ENCODE data around the gene RNF167.
A peak's percentile ranks its signal among the peaks of the same experiment; 100 is the strongest.

DNA sequence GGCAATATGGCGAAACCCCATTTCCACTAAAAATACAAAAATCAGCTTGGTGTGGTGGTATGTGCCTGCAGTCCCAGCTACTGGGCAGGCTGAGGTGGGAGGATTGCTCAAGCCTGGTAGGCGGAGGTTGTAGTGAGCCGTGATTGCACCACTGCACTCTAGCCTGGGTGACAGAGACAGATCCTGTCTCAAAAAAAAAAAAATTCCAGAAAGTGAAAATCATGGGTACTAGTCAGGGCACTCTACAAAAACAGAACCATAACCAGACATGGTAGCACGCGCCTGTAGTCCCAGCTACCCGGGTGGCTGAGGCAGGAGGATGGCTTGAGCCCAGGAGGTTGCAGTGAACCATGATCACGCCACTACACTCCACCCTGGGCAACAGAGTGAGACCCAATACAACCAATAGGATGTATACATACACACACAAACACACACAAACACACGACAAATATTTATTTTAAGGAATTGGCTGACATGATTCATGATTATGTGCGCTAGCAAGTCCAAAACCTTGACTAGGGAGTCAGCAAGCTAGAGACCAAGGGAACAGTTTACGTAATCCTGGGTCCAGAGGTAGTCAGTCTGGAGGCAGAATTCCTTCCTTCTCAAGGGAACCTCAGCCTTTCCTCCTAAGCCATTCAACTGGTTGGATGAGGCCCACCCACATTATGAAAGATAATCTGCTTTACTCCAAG is 19.6 kb upstream of the RNF167 start:
- TF ChIP-seq, protein P1, sequence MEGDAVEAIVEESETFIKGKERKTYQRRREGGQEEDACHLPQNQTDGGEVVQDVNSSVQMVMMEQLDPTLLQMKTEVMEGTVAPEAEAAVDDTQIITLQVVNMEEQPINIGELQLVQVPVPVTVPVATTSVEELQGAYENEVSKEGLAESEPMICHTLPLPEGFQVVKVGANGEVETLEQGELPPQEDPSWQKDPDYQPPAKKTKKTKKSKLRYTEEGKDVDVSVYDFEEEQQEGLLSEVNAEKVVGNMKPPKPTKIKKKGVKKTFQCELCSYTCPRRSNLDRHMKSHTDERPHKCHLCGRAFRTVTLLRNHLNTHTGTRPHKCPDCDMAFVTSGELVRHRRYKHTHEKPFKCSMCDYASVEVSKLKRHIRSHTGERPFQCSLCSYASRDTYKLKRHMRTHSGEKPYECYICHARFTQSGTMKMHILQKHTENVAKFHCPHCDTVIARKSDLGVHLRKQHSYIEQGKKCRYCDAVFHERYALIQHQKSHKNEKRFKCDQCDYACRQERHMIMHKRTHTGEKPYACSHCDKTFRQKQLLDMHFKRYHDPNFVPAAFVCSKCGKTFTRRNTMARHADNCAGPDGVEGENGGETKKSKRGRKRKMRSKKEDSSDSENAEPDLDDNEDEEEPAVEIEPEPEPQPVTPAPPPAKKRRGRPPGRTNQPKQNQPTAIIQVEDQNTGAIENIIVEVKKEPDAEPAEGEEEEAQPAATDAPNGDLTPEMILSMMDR (IDR thresholded peaks at IDR 0.05; ENCODE audit: low read depth, low read length, missing input control), result no peak
- TF ChIP-seq, protein P2, sequence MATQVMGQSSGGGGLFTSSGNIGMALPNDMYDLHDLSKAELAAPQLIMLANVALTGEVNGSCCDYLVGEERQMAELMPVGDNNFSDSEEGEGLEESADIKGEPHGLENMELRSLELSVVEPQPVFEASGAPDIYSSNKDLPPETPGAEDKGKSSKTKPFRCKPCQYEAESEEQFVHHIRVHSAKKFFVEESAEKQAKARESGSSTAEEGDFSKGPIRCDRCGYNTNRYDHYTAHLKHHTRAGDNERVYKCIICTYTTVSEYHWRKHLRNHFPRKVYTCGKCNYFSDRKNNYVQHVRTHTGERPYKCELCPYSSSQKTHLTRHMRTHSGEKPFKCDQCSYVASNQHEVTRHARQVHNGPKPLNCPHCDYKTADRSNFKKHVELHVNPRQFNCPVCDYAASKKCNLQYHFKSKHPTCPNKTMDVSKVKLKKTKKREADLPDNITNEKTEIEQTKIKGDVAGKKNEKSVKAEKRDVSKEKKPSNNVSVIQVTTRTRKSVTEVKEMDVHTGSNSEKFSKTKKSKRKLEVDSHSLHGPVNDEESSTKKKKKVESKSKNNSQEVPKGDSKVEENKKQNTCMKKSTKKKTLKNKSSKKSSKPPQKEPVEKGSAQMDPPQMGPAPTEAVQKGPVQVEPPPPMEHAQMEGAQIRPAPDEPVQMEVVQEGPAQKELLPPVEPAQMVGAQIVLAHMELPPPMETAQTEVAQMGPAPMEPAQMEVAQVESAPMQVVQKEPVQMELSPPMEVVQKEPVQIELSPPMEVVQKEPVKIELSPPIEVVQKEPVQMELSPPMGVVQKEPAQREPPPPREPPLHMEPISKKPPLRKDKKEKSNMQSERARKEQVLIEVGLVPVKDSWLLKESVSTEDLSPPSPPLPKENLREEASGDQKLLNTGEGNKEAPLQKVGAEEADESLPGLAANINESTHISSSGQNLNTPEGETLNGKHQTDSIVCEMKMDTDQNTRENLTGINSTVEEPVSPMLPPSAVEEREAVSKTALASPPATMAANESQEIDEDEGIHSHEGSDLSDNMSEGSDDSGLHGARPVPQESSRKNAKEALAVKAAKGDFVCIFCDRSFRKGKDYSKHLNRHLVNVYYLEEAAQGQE (IDR thresholded peaks at IDR 0.05), result peak; percentile 29
- TF ChIP-seq, protein P3, sequence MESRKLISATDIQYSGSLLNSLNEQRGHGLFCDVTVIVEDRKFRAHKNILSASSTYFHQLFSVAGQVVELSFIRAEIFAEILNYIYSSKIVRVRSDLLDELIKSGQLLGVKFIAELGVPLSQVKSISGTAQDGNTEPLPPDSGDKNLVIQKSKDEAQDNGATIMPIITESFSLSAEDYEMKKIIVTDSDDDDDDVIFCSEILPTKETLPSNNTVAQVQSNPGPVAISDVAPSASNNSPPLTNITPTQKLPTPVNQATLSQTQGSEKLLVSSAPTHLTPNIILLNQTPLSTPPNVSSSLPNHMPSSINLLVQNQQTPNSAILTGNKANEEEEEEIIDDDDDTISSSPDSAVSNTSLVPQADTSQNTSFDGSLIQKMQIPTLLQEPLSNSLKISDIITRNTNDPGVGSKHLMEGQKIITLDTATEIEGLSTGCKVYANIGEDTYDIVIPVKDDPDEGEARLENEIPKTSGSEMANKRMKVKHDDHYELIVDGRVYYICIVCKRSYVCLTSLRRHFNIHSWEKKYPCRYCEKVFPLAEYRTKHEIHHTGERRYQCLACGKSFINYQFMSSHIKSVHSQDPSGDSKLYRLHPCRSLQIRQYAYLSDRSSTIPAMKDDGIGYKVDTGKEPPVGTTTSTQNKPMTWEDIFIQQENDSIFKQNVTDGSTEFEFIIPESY (IDR thresholded peaks at IDR 0.05), result peak; percentile 74
- TF ChIP-seq TAF1 (conservative IDR thresholded peaks at IDR 0.05) (peak; percentile 57), GABPA (IDR thresholded peaks at IDR 0.05 in 1 of 2, conservative IDR thresholded peaks at IDR 0.05 in 1 of 2) (peak in 1 of 2 donors; percentile 47), NR2F2 (IDR thresholded peaks at IDR 0.05) (no peak), JUND (IDR thresholded peaks at IDR 0.05) (peak; percentile 45 to 57), SP1 (IDR thresholded peaks at IDR 0.05) (peak; percentile 79), YY1 (IDR thresholded peaks at IDR 0.05) (peak; percentile 86), RAD21 (IDR thresholded peaks at IDR 0.05) (peak in 1 of 2 donors; percentile 16)
- TF ChIP-seq, protein P4, sequence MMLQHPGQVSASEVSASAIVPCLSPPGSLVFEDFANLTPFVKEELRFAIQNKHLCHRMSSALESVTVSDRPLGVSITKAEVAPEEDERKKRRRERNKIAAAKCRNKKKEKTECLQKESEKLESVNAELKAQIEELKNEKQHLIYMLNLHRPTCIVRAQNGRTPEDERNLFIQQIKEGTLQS (IDR thresholded peaks at IDR 0.05), result no peak
- TF ChIP-seq, protein P5, sequence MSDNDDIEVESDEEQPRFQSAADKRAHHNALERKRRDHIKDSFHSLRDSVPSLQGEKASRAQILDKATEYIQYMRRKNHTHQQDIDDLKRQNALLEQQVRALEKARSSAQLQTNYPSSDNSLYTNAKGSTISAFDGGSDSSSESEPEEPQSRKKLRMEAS (IDR thresholded peaks at IDR 0.05), result no peak

All from liver (tissue), 3 donors.